LoVo (cell line): Measurements from ENCODE around the gene GRB7.
"Not testable (repeated sequence)": the region's sequence is repeated elsewhere in the genome, so short reads cannot be mapped to it uniquely, and the experiment has no call there.

Experiments used
- DNase-seq: peaks from one replicate; pipeline ENCODE4 v3.0.0-alpha.2; 2016; ENCODE audit warnings: low spot score

GRB7 gene

GRCh38 chr17:39709319-39709997, 28.3 kb upstream of the GRB7 start:
- no peak for DNase-seq

DNA sequence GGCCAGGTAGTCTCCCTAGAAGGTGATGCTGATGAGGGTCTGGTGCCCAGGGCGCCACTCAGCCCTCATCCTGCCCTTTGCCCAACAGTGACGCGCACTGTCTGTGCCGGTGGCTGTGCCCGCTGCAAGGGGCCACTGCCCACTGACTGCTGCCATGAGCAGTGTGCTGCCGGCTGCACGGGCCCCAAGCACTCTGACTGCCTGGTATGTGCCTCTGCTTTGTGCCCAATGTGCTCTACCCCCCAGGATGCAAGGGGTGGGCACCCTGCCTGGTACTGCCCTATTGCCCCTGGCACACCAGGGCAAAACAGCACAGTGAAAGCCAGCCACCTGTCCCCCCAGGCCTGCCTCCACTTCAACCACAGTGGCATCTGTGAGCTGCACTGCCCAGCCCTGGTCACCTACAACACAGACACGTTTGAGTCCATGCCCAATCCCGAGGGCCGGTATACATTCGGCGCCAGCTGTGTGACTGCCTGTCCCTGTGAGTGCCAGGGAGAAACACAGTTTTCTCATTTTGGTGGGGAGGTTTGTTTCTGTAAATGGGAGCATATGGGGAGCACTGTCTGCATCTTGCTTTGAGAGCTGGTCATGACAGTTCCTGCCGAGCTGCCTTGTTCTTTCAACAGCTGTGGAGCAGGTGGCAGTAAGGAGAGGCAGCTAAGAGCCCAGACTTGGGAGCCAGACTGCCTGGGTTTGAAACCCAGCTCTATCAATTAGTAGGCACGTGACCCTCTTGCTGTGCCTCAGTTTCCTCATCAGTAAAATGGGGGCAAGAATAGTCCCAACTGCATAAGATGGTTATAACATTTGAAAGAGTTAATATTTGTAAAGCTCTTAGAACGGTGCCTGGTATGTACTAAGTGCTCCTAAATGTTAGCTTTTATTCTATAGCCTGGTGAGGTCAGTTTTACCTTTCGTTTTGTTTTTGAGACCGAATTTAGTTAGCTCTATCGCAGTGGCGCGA, 27.5 kb upstream of the GRB7 start:
- no peak for DNase-seq

DNA sequence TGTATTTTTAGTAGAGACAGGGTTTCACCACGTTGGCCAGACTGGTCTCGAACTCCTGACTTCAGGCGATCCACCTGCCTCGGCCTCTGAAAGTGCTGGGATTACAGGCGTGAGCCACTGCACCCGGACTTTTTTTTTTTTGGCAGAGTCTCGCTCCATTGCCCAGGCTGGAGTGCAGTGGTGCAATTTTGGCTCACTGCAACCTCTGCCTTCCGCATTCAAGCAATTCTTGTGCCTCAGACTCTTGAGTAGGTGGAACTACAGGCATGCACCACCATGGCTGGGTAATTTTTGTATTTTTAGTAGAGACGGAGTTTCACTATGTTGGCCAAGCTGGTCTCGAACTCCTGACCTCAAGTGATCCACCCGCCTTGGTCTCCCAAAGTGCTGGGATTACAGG, 26.7 kb upstream of the GRB7 start:
- DNase-seq: not testable (repeated sequence)

- no peak for DNase-seq
Measured at GRCh38 chr17:39711851-39712250, 25.9 kb upstream of the GRB7 start.

DNA sequence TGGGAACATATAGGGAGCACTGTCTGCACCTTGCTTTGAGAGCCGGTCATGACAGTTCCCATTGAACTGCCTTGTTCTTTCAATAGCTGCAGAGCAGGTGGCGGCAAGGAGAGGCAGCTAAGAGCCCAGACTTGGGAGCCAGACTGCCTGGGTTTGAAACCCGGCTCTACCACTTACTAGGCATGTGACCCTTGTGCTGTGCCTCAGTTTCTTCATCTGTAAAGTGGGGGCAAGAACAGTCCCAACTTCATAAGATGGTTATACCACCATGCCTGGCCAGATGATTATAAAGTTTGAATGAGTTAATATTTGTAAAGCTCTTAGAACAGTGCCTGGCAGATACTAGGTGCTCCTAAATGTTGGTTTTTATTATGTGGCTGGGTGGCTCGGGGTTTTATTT, 23.5 kb upstream of the GRB7 start:
- no peak for DNase-seq

- DNase-seq: no peak
Measured at GRCh38 chr17:39715375-39716072, 22.2 kb upstream of the GRB7 start.

- no peak for DNase-seq
Measured at GRCh38 chr17:39716073-39716818, 21.5 kb upstream of the GRB7 start.

DNA sequence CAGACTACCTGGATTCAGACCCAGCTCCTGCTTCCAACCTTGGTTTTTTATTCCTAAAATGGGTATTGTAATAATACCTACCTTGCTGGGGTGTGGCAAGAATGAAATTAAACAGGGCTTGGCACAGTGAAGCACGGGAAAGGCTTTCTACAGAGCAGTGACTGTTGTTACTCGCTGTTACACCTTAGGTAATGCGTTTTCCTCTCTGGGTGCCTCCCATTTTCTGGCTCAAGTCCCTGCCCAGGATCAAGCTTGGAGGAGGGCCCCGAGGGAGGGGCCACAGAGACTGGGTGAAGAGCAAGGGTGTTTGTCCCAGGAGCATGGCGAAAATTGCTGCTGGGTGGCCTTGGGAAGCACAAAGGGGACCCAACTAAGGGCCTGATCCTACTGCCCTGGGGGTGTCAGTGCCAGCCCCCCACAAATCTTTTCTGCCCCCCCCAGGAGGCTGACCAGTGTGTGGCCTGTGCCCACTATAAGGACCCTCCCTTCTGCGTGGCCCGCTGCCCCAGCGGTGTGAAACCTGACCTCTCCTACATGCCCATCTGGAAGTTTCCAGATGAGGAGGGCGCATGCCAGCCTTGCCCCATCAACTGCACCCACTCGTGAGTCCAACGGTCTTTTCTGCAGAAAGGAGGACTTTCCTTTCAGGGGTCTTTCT, 20.7 kb upstream of the GRB7 start:
- no peak for DNase-seq

- DNase-seq: no peak
Measured at GRCh38 chr17:39717660-39718059, 20.1 kb upstream of the GRB7 start.

DNA sequence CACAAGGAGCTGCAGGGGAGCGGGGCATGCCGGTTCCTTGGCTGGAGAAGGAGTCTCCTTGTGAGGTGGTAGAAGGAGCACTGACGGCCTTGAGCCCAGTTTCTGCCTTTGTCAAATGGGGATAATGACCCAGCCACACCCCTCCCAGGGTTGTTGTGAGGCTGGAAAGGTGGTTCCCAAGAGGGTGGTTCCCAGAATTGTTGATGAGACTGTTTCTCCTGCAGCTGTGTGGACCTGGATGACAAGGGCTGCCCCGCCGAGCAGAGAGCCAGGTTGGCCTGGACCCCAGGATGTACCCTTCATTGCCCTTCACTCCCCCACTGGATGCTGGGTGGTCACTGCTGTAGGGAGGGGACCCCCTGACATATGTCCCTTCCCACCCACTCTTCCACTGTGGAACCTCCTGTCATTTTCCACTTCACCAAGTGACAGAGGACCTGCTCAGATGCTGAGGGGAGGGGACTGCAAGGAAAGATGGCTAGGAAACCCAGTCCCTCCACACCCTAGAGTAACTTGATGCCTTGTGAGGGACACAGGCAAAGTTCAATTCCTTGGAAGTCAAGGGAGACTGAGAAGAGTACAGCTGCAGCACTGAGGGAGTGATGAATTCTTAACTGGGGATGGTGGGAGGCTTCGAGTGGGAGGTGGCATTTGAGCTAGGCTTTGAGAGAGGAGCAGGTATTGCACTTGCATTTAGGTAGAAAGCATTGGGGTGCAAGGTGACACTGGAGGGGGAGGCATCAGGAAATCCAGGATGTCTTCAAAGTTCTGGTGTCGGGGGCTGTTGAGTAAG, 18.0 kb upstream of the GRB7 start:
- DNase-seq: no peak

- DNase-seq: no peak
Measured at GRCh38 chr17:39722104-39722503, 15.6 kb upstream of the GRB7 start.

DNA sequence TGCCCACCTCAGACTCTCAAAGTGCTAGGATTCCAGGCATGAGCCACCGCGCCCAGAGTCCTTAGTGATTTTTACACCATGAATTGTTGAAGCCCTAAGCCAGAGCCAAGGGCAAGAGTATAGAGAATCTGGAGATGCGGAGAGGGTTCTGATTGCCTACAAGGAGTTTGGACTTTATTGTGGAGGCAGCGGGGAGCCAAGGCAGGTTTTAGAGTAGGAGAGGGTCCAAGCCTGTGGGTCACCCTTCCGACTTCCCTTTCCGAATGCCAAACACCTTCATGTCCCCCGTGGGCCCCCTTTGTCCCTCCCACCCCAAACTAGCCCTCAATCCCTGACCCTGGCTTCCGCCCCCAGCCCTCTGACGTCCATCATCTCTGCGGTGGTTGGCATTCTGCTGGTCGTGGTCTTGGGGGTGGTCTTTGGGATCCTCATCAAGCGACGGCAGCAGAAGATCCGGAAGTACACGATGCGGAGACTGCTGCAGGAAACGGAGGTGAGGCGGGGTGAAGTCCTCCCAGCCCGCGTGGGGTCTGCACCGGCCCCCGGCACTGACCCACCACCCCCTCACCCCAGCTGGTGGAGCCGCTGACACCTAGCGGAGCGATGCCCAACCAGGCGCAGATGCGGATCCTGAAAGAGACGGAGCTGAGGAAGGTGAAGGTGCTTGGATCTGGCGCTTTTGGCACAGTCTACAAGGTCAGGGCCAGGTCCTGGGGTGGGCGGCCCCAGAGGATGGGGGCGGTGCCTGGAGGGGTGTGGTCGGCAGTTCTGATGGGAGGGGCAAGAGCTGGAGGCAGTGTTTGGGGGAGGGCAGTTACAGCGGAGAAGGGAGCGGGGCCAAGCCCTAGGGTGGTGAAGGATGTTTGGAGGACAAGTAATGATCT, 14.5 kb upstream of the GRB7 start:
- DNase-seq: no peak

- DNase-seq: no peak
Measured at GRCh38 chr17:39724731-39725130, 13.0 kb upstream of the GRB7 start.

GRCh38 chr17:39725923-39726322, 11.8 kb upstream of the GRB7 start:
- not testable (repeated sequence) for DNase-seq

DNA sequence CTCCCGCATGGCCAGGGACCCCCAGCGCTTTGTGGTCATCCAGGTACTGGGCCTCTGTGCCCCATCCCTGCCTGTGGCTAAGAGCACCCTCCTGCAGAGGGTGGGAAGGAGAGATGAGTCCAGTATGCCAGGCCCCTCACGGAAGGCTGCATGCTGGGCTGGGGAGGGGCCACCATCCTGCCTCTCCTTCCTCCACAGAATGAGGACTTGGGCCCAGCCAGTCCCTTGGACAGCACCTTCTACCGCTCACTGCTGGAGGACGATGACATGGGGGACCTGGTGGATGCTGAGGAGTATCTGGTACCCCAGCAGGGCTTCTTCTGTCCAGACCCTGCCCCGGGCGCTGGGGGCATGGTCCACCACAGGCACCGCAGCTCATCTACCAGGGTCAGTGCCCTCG, 11.1 kb upstream of the GRB7 start:
- DNase-seq: no peak

- no peak for DNase-seq
Measured at GRCh38 chr17:39727556-39727955, 10.2 kb upstream of the GRB7 start.

DNA sequence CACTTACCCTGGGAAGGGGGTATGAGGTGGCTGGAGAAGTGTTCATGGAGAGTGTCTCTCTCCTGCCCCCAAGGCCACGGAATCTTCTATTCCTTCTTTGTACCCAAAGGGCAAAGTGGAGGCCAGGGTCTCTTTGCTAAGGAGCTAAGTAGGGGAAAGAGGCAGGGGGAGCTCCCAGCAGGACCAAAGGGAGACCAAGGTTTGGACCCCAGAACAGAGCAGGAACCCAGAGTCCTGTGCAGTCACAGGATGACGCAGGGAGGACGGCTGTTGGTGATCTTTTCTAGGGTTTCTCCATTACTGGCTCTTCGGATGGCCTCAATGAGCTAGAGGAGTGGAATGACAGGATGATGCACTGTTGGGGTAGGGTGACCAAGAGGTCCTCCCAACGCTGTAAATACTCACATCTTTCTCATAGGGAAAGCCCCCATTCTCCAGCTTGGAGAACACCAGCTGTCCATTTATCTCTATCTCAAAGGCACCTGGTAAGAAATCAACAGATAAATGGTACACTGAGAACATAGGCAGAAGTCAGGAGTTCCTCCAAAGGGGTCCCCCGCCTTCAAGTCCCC, 8.4 kb upstream of the GRB7 start:
- no peak for DNase-seq

- peak; percentile 89 for DNase-seq
Measured at GRCh38 chr17:39730095-39730921, 7.4 kb upstream of the GRB7 start, which contains the start of gene MIEN1. Gene MIEN1 (minus strand): TSS chr17:39730532. CDS start chr17:39730495, 37 bp downstream.
